SJCRH30 (cell line): ENCODE results near the gene PREX1. TPM values are rescaled to one million over a fixed set of nuclear protein-coding genes. Genes with fewer than 3 reads are reported as not detected.
"Not testable (repeated sequence)": the region's sequence is repeated elsewhere in the genome, so short reads cannot be mapped to it uniquely, and the experiment has no call there.

Experiments used
- DNase-seq, 2 experiments: peaks; one replicate each; pipeline ENCODE4 v3.0.0-alpha.2; 2015 to 2020
- H3K27ac ChIP-seq: fragments of 250-450 bp; sonication (Bioruptor Pico); 2 replicates; pipeline ENCODE4 v1.5.1; 2020; ENCODE audit warnings: mild to moderate bottlenecking, moderate library complexity
- H3K27me3 ChIP-seq: fragments of 250-450 bp; sonication (Bioruptor Pico); 2 replicates; pipeline ENCODE4 v1.5.1; 2020; ENCODE audit warnings: mild to moderate bottlenecking, moderate library complexity
- H3K36me3 ChIP-seq: fragments of 250-450 bp; sonication (Bioruptor Pico); 2 replicates; pipeline ENCODE4 v1.5.1; 2020; ENCODE audit warnings: mild to moderate bottlenecking, moderate library complexity
- H3K4me1 ChIP-seq: fragments of 250-450 bp; sonication (Bioruptor Pico); 2 replicates; pipeline ENCODE4 v1.5.1; 2020; ENCODE audit warnings: mild to moderate bottlenecking, moderate library complexity
- H3K4me3 ChIP-seq: fragments of 250-450 bp; sonication (Bioruptor Pico); 2 replicates; pipeline ENCODE4 v1.5.1; 2020; ENCODE audit warnings: mild to moderate bottlenecking, moderate library complexity
- H3K9me3 ChIP-seq: fragments of 250-450 bp; sonication (Bioruptor Pico); replicated peaks from 2 replicates; pipeline ENCODE4 v1.5.1; 2020; ENCODE audit warnings: mild to moderate bottlenecking, moderate library complexity
- total RNA-seq: library from RNA; depleted of rRNA; stranded (reverse); fragments of >200 nt; shearing (Covaris generic); gene quantifications from 2 replicates; pipeline ENCODE4 v1.2.3, GENCODE V29; 2014

PREX1 gene
- total RNA-seq, 1 experiment from 2014 or later = 88.9 TPM

- no peak for DNase-seq
- Histone ChIP-seq H3K27ac (no peak overlapping the region), H3K27me3 (no peaks in the 10 kb centered on the region)
These were observed 11.5 kb upstream of the PREX1 start for GRCh38 chr20:48839154-48839917.

GRCh38 chr20:48837014-48837413 lies 9.2 kb upstream of the PREX1 start:
- H3K27me3 ChIP-seq = no peaks in the 10 kb centered on the region
- H3K4me3 ChIP-seq = no peak overlapping the region
- DNase-seq = no peak
- no peaks in the 10 kb centered on the region for H3K36me3 ChIP-seq
- H3K27ac ChIP-seq = no peak overlapping the region
- peaks cover 26% of the 10 kb centered on the region for H3K4me1 ChIP-seq
- H3K9me3 ChIP-seq = no peaks in the 10 kb centered on the region; the same call in 1 of the 2 replicates

More at GRCh38 chr20:48839154-48839917, 11.5 kb upstream of the PREX1 start:
- Histone ChIP-seq H3K4me3 (no peak overlapping the region), H3K36me3 (no peaks in the 10 kb centered on the region), H3K4me1 (peaks cover 11% of the 10 kb centered on the region), H3K9me3 (no peaks in the 10 kb centered on the region; the same call in 1 of the 2 replicates)

GRCh38 chr20:48835390-48835789 lies 7.6 kb upstream of the PREX1 start:
- Histone ChIP-seq H3K4me3 (no peak overlapping the region), H3K4me1 (peaks cover 27% of the 10 kb centered on the region), H3K9me3 (no peaks in the 10 kb centered on the region), H3K27me3 (no peaks in the 10 kb centered on the region), H3K36me3 (no peaks in the 10 kb centered on the region), H3K27ac (no peak overlapping the region)
- no peak for DNase-seq

DNA sequence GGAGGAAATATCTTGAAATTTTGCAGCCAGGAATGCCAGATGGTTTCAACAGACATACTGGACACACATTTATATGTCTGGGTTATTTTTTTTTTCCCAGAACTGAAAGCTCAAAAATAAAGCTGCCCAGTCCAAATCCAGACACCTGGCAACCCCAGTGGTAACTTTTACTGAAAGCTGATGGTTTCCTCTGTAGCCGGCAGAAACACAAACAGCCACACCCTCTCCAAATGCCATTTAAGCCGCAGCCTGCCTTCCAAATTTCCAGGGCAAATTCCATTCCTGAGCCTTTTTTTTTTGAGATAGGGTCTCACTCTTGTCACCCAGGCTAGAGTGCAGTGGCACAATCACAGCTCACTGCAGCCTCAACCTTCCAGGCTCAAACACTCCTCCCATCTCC lies 6.5 kb upstream of the PREX1 start:
- no peaks in the 10 kb centered on the region for H3K9me3 ChIP-seq
- H3K36me3 ChIP-seq = no peaks in the 10 kb centered on the region
- H3K27ac ChIP-seq = no peak overlapping the region
- H3K27me3 ChIP-seq = no peaks in the 10 kb centered on the region
- H3K4me1 ChIP-seq = peaks cover 27% of the 10 kb centered on the region
- H3K4me3 ChIP-seq = no peak overlapping the region
- no peak for DNase-seq

GRCh38 chr20:48832405-48832730 lies 4.6 kb upstream of the PREX1 start:
- Histone ChIP-seq H3K4me1 (peaks cover 27% of the 10 kb centered on the region), H3K9me3 (no peaks in the 10 kb centered on the region), H3K4me3 (peak overlapping the region; percentile 8; the same call in 1 of the 2 replicates), H3K27ac (peak overlapping the region; percentile 51), H3K27me3 (no peaks in the 10 kb centered on the region), H3K36me3 (no peaks in the 10 kb centered on the region)
- DNase-seq = peak; percentile 82 to 91

DNA sequence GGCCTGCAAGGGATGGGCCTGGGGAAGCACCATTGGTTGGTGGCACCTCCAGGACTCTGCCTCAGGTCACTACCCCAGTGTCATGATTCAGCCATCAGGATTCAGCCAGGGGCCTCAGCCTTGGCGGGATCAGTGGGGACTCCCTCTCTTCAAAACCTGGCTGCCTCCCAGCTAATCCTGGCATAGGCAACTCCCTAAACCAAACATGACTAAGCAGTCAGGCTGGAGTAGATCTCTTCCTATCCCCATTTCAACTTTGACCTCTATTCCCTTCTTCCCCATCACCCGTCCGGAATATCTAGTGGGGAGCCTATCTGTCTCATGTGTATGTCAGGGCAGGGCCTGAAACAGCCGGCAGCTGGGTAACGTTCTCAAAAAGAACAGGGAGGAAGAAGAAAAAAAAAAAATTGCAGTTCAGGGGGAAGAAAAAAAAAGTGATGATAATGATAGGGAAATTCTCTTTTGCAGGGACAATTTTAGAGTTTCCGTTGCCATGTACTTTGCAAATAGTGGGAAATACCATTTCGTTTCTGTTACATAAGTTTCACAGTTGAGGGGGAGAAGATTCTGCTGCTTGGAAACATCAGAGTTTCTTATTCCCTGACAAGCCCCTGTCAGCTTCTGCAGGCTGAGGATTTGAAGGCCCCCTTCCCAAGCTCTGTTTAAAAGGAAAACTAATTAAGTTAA lies 4.1 kb upstream of the PREX1 start:
- Histone ChIP-seq H3K9me3 (no peaks in the 10 kb centered on the region), H3K27ac (peak overlapping the region; percentile 51), H3K27me3 (no peaks in the 10 kb centered on the region), H3K4me1 (peaks cover 27% of the 10 kb centered on the region), H3K36me3 (no peaks in the 10 kb centered on the region), H3K4me3 (peak overlapping the region; percentile 8; the same call in 1 of the 2 replicates)
- DNase-seq = peak; percentile 68 to 75

DNA sequence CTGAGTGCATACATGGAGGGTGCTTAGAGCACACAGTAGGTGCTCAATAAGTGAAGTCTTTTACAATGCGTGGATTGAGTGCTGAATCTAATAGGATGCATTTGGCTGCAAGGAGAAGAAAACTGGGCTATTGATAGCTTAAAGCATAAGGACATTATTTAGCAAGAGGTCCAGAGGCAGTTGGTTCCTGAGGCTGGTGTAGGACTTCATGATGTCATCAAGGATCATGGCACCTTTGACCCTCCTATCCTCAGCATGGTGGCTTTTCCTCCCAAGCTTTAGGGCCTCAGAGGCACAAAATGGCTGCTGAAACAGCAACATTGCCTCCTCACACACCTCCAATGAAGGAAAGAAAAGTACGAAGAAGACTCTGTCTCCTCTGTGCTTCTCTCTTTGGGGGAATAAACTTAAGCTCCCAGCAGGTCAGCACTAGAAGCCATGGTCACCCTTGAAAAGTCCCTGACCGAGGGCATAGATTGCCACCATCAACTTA lies 3.1 kb upstream of the PREX1 start:
- no peak overlapping the region for H3K4me3 ChIP-seq
- H3K27ac ChIP-seq = no peak overlapping the region
- H3K4me1 ChIP-seq = peaks cover 29% of the 10 kb centered on the region

DNA sequence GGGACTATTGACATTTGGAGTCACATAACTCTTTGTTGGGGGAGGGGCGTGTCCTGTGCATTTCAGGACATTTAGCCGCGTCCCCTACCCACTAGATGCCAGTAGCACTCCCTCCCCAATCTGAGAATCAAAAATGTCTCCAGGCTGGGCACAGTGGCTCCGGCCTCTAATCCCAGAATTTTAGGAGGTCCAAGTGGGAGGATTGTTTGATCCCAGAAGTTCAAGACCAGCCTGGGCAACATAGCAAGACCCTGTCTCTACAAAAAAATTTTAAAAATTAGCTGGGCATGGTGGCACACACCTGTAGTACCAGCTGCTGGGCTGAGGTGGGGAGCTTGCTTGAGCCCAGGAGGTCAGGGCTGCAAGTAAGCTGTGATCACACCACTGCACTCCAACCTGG lies 2.1 kb upstream of the PREX1 start:
- Histone ChIP-seq H3K36me3 (no peaks in the 10 kb centered on the region), H3K27ac (no peak overlapping the region)

More for the DNA sequence above, 3.1 kb upstream of the PREX1 start:
- H3K27me3 ChIP-seq = no peaks in the 10 kb centered on the region
- DNase-seq = no peak
- H3K36me3 ChIP-seq = no peaks in the 10 kb centered on the region
- H3K9me3 ChIP-seq = no peaks in the 10 kb centered on the region

GRCh38 chr20:48828734-48829460 lies 1.1 kb upstream of the PREX1 start:
- Histone ChIP-seq H3K27me3 (no peaks in the 10 kb centered on the region), H3K9me3 (no peaks in the 10 kb centered on the region), H3K4me1 (peaks cover 42% of the 10 kb centered on the region), H3K4me3 (peak overlapping the region; percentile 81), H3K36me3 (no peaks in the 10 kb centered on the region), H3K27ac (peak overlapping the region; percentile 73)
- no peak for DNase-seq

More for the DNA sequence above, 2.1 kb upstream of the PREX1 start:
- Histone ChIP-seq H3K4me3 (no peak overlapping the region), H3K27me3 (no peaks in the 10 kb centered on the region), H3K9me3 (no peaks in the 10 kb centered on the region), H3K4me1 (peaks cover 37% of the 10 kb centered on the region)
- DNase-seq = no peak

DNA sequence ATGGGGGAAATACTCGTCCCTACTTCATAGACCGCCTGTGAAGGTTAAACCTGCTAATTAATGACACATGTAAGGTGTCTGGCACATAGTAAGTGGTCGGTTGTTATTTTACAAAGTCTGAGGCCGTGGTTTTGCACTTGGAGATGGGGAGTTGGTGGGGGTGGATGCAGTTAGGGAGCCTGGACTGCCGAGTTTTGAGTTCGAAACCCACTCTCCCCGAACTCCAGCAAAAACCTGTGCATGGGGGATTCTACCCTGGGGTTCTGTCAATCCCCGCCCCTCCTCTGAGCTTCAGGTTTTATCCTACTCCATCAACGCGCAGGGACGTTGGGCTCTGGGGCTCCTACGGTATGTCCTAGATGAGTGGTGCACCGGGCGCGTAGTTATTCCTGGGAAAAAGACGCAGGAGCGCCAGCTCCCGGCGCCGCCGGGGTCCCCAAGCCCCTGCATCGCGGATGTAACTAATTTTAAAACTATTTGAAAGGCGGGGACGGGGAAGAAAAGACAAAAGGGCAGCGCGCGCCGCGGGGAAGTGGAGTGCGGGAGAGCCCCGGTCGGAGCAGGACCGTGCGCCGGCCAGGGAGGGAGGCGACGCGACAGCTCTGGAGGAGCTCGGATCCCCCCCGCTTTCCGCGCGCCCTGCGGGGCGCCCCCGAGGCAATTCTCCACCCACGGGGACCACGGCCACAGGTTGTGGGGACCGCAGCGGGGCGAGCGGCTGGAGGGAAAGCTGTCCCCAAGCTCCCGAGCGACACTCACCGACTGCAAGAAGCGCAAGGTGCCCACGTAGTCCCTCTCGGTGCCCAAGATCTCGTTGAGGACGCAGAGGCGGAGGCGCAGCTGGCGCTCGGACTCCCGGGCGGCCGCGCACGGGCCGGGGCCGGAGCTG lies 672 bp downstream of the PREX1 start:
- Histone ChIP-seq H3K36me3 (no peaks in the 10 kb centered on the region), H3K4me3 (peak overlapping the region; percentile 97), H3K27me3 (no peaks in the 10 kb centered on the region), H3K27ac (peak overlapping the region; percentile 52), H3K9me3 (no peaks in the 10 kb centered on the region), H3K4me1 (peaks cover 27% of the 10 kb centered on the region)
- peak; percentile 62 to 70 for DNase-seq

- peak overlapping the region; percentile 97 for H3K4me3 ChIP-seq
- H3K27ac ChIP-seq = peak overlapping the region; percentile 14; the same call in 1 of the 2 replicates
- H3K9me3 ChIP-seq, H3K36me3 ChIP-seq, H3K27me3 ChIP-seq: not testable (repeated sequence)
- peaks cover 21% of the 10 kb centered on the region for H3K4me1 ChIP-seq
- peak in 1 of 2 experiments; percentile 51 for DNase-seq
These were observed 1.3 kb downstream of the PREX1 start for GRCh38 chr20:48826480-48826879.

DNA sequence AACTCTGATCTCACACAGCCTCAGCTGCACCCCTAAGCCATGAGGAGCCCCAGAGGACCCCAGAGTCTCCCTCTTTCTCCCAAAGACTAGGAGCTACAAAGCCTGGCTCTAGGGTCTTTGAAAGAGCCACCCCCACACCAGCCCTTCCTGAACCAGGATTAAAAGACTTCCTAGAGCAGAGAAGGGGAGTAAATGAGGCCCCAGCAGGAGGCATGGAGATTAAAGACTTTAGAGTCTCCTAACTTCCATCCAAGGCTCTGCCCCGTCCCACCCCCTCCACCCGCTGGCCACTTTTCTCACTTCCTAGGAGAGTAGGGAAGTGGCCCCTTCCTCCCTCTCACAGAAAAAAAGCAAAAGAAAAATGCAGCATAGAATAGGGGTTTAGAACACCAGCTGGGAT lies 1.7 kb downstream of the PREX1 start:
- peak overlapping the region; percentile 97 for H3K4me3 ChIP-seq
- peaks cover 17% of the 10 kb centered on the region for H3K4me1 ChIP-seq
- no peaks in the 10 kb centered on the region for H3K27me3 ChIP-seq
- no peaks in the 10 kb centered on the region for H3K36me3 ChIP-seq
- H3K27ac ChIP-seq = peak overlapping the region; percentile 14; the same call in 1 of the 2 replicates
- H3K9me3 ChIP-seq = no peaks in the 10 kb centered on the region
- peak; percentile 54 to 74 for DNase-seq

- H3K27me3 ChIP-seq = no peaks in the 10 kb centered on the region
- DNase-seq = no peak
- no peaks in the 10 kb centered on the region for H3K9me3 ChIP-seq
- H3K4me1 ChIP-seq = peaks cover 17% of the 10 kb centered on the region
- H3K27ac ChIP-seq = peak overlapping the region; percentile 17; the same call in 1 of the 2 replicates
- peak overlapping the region; percentile 97 for H3K4me3 ChIP-seq
- H3K36me3 ChIP-seq = no peaks in the 10 kb centered on the region
These were observed 2.3 kb downstream of the PREX1 start for GRCh38 chr20:48825566-48825920.
